Measurements from ENCODE around the gene BCL2.

Gene BCL2

DNA sequence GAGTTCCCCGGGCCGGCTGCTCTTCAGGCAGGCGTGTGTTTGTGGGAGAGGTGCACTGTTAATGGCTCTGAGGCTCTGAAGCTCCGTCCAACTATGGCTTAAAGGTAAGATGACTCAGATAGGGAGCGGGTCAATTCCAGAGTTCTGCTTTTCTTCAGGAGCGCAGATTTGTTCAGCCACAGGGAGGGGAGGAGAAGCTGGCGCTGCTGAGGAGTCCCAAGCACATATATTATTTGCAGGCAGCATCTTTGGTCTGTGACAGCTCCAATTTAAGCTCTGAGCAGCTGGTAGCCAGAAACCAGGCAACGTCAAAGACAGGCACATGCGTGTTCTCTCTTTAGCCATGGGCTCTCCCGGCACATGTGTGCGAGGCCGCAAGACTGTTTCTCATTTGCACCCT is 229.2 kb downstream of the BCL2 start:
- H3K27ac ChIP-seq: no peak overlapping the region
- TF ChIP-seq, protein P1, sequence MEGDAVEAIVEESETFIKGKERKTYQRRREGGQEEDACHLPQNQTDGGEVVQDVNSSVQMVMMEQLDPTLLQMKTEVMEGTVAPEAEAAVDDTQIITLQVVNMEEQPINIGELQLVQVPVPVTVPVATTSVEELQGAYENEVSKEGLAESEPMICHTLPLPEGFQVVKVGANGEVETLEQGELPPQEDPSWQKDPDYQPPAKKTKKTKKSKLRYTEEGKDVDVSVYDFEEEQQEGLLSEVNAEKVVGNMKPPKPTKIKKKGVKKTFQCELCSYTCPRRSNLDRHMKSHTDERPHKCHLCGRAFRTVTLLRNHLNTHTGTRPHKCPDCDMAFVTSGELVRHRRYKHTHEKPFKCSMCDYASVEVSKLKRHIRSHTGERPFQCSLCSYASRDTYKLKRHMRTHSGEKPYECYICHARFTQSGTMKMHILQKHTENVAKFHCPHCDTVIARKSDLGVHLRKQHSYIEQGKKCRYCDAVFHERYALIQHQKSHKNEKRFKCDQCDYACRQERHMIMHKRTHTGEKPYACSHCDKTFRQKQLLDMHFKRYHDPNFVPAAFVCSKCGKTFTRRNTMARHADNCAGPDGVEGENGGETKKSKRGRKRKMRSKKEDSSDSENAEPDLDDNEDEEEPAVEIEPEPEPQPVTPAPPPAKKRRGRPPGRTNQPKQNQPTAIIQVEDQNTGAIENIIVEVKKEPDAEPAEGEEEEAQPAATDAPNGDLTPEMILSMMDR (IDR thresholded peaks at IDR 0.05): no peak
- no peak overlapping the region for H3K4me3 ChIP-seq (ENCODE audit: low read depth in 1 of 2, low read length in 1 of 2)
- H3K4me1 ChIP-seq (ENCODE audit: control insufficient read depth in 1 of 2, insufficient read depth in 1 of 2, low read depth in 1 of 2, low read length in 1 of 2): no peaks in the 10 kb centered on the region
- no peaks in the 10 kb centered on the region for H3K27me3 ChIP-seq
- H3K36me3 ChIP-seq: no peaks in the 10 kb centered on the region
- H3K9me3 ChIP-seq: no peaks in the 10 kb centered on the region

DNA sequence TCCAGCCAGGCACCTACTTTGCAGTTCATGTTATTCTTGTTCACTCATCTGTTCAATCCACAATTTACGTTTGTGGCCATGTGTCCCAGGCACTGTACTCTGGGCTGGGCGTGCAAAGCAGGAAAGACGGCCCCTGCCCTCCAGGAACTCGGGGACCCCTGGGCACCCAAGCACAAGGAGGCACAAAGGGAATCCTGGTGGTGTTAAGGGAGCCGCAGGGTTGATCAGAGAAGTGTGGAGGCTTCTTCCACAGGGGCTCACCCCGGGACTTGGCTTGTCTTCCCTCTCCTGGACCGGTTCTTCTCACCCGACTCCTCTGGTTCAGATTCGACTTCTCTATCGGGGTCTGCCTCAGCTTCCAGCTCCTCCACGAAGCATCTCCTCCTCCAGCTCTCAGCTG is 230.5 kb downstream of the BCL2 start:
- no peak overlapping the region for H3K4me3 ChIP-seq (ENCODE audit: low read depth in 1 of 2, low read length in 1 of 2)
- no peak overlapping the region for H3K27ac ChIP-seq
- H3K9me3 ChIP-seq: no peaks in the 10 kb centered on the region
- no peaks in the 10 kb centered on the region for H3K27me3 ChIP-seq
- TF ChIP-seq, protein P1 (IDR thresholded peaks at IDR 0.05): no peak
- H3K4me1 ChIP-seq (ENCODE audit: control insufficient read depth in 1 of 2, insufficient read depth in 1 of 2, low read depth in 1 of 2, low read length in 1 of 2): no peaks in the 10 kb centered on the region
- no peaks in the 10 kb centered on the region for H3K36me3 ChIP-seq

DNA sequence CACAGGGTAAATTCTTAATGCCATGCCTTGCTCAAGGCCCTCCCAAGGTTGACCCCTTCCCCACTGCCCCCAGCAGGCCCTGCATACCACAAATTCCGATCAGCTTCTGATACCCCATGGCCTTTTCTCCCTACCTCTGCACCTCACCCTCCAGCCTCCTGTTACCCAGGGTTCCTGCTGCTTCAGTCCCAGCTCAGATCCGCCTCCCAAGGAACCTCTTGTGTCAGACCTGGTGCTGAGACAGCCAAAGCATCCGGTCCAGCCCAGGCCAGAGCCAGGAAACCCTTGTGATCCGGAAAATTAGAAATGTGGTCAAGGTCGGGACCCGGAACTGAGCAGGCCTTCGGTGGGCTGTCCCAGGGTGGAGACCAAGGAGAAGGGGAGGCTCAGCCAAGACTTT is 231.3 kb downstream of the BCL2 start:
- Histone ChIP-seq H3K36me3 (no peaks in the 10 kb centered on the region), H3K4me1 (ENCODE audit: control insufficient read depth in 1 of 2, insufficient read depth in 1 of 2, low read depth in 1 of 2, low read length in 1 of 2) (no peaks in the 10 kb centered on the region), H3K27ac (no peak overlapping the region), H3K9me3 (no peaks in the 10 kb centered on the region), H3K27me3 (no peaks in the 10 kb centered on the region), H3K4me3 (ENCODE audit: low read depth in 1 of 2, low read length in 1 of 2) (no peak overlapping the region)
- TF ChIP-seq, protein P1 (IDR thresholded peaks at IDR 0.05): no peak

DNA sequence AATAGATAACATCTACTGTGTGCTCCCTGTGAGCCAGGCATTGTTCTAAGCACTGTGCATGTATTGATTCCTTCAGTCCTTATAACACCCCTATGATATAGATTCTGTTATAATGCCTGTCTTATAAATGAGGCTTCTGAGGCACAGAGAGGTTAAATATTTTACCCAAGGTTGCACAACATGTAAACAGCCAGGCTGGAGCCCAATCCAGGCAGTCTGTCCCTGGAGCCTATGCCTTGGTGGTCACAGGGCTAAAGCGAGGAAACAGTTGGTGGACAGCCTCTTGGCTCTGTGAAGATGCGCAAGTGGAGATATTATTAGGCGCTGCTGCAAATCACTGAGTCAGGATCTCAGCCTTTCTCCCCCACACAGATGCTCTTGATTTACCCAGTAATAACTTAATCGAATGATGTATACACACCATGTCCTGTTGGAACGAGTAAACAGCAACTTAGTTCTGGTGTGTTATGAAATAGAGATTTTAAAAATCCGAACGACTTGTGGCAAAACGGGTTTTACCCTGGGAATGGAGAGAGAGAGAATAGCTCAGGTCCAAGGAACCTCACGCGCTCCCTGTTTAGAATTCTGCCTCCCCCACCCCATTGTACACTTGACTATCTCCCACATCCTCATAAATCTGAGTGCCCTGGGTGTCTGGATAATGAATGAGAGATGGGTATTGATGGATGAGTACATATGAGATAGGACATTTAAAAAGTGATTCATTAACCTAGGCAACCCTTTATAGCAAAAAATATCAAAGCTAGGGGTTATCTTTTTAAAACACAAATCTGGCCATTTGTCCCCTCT is 231.9 kb downstream of the BCL2 start:
- Histone ChIP-seq H3K27ac (no peak overlapping the region), H3K4me1 (ENCODE audit: control insufficient read depth in 1 of 2, insufficient read depth in 1 of 2, low read depth in 1 of 2, low read length in 1 of 2) (no peaks in the 10 kb centered on the region), H3K27me3 (no peaks in the 10 kb centered on the region)

DNA sequence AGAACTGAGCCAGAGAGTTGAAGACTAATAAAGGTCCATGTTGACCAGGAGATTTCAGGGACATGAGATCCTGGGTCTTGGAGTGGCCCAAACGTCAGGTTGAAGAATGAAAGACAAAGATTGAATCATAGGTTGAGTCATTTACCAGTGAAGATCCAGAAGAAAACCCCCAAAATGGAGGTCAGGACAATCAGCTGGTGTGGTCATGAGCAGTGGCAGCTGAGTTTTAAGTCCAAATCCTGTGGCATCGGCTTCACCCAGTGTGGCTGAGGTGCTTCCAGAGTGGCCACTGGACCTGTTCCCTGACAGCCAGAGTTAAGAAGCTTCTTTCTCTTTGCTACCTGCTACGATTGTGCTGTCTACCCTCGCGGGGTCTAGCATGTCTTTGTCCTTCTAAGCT is 234.0 kb downstream of the BCL2 start:
- H3K4me1 ChIP-seq (ENCODE audit: control insufficient read depth in 1 of 2, insufficient read depth in 1 of 2, low read depth in 1 of 2, low read length in 1 of 2): no peaks in the 10 kb centered on the region
- no peaks in the 10 kb centered on the region for H3K27me3 ChIP-seq
- no peak overlapping the region for H3K27ac ChIP-seq
- H3K4me3 ChIP-seq (ENCODE audit: low read depth in 1 of 2, low read length in 1 of 2): no peak overlapping the region
- no peaks in the 10 kb centered on the region for H3K36me3 ChIP-seq
- H3K9me3 ChIP-seq: no peaks in the 10 kb centered on the region
- TF ChIP-seq, protein P1 (IDR thresholded peaks at IDR 0.05): no peak

More for the DNA sequence above, 231.9 kb downstream of the BCL2 start:
- TF ChIP-seq, protein P1 (IDR thresholded peaks at IDR 0.05): no peak
- no peaks in the 10 kb centered on the region for H3K9me3 ChIP-seq
- H3K4me3 ChIP-seq (ENCODE audit: low read depth in 1 of 2, low read length in 1 of 2): no peak overlapping the region
- no peaks in the 10 kb centered on the region for H3K36me3 ChIP-seq

All from neutrophil (primary cell).